Measurements from ENCODE around the gene SYNGR4.
"Not testable (repeated sequence)": the region's sequence is repeated elsewhere in the genome, so short reads cannot be mapped to it uniquely, and the experiment has no call there.

Gene SYNGR4

GRCh38 chr19:48371771-48372170 is 7.6 kb downstream of the SYNGR4 start:
- not testable (repeated sequence) for DNase-seq

GRCh38 chr19:48372904-48373303 is 8.7 kb downstream of the SYNGR4 start:
- no peak for DNase-seq

GRCh38 chr19:48373567-48373966 is 9.4 kb downstream of the SYNGR4 start:
- DNase-seq = no peak

GRCh38 chr19:48378194-48378570 is 14.0 kb downstream of the SYNGR4 start:
- DNase-seq = no peak

GRCh38 chr19:48379058-48379457 is 14.9 kb downstream of the SYNGR4 start:
- no peak for DNase-seq

- DNase-seq = no peak
Measured at GRCh38 chr19:48381178-48381950, 17.2 kb downstream of the SYNGR4 start.

GRCh38 chr19:48382286-48382685 is 18.1 kb downstream of the SYNGR4 start:
- no peak for DNase-seq

GRCh38 chr19:48385461-48386087 is 21.4 kb downstream of the SYNGR4 start:
- DNase-seq = no peak

- DNase-seq = no peak
Measured at GRCh38 chr19:48386981-48387380, 22.8 kb downstream of the SYNGR4 start.

GRCh38 chr19:48390188-48391099 is 26.3 kb downstream of the SYNGR4 start:
- peak; percentile 82 for DNase-seq

- DNase-seq = peak; percentile 94
Measured at GRCh38 chr19:48391100-48392005, 27.2 kb downstream of the SYNGR4 start, which contains the start of gene KDELR1. Gene KDELR1 (minus strand): TSS chr19:48391551. CDS start chr19:48391358, 193 bp downstream.

- DNase-seq = not testable (repeated sequence)
Measured at GRCh38 chr19:48392006-48392344, 27.8 kb downstream of the SYNGR4 start.

GRCh38 chr19:48392860-48393558 is 28.8 kb downstream of the SYNGR4 start:
- no peak for DNase-seq

GRCh38 chr19:48393559-48394330 is 29.6 kb downstream of the SYNGR4 start, which contains the start of gene GRIN2D:
Gene GRIN2D (plus strand): TSS chr19:48393668. CDS start chr19:48398393, 4,725 bp downstream.
- DNase-seq = peak; percentile 85

- no peak for DNase-seq
Measured at GRCh38 chr19:48394331-48395169, 30.4 kb downstream of the SYNGR4 start.

GRCh38 chr19:48395170-48395455 is 30.9 kb downstream of the SYNGR4 start:
- DNase-seq = no peak

- DNase-seq = no peak
Measured at GRCh38 chr19:48395499-48395898, 31.3 kb downstream of the SYNGR4 start.

- peak; percentile 53 for DNase-seq
Measured at GRCh38 chr19:48396016-48396823, 32.1 kb downstream of the SYNGR4 start.

- DNase-seq = no peak
Measured at GRCh38 chr19:48396824-48397176, 32.6 kb downstream of the SYNGR4 start.

Measured in retina (tissue), 1 donor.